ENCODE results near the gene BDH1. TPM values are rescaled to one million over a fixed set of nuclear protein-coding genes. Genes with fewer than 3 reads are reported as not detected.
A peak's percentile ranks its signal among the peaks of the same experiment; 100 is the strongest.

Gene BDH1
- total RNA-seq, 1 experiment from 2014 or later = 7.9 TPM

DNA sequence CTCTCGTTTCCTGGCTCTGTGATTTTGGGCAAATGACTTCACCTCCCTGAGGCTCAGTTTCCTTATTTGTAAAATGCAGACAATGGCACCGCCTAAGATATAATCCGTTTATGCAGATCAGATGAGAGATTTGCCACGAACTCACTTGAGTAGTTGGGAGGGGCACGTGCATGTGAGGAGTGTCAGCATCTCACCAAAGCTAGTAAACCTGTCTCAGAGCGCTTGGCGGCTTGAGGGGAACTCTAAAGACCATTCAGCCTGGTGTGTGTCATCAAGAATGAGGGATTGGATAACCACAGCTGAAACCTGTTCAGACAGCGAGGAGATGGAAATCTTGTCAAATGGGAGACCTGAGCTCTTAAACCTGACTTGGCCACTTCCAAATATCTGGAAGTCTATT, 48.7 kb downstream of the BDH1 start:
- Histone ChIP-seq H3K4me1 (replicated peaks) (peaks cover 27% of the 10 kb centered on the region), H3K27me3 (replicated peaks) (no peaks in the 10 kb centered on the region), H3K27ac (no peak overlapping the region), H3K9me3 (replicated peaks) (no peaks in the 10 kb centered on the region), H3K36me3 (no peaks in the 10 kb centered on the region), H3K4me3 (no peak overlapping the region)
- no peak for DNase-seq (ENCODE audit: low read depth in 1 of 2, low spot score in 2 of 2)

DNA sequence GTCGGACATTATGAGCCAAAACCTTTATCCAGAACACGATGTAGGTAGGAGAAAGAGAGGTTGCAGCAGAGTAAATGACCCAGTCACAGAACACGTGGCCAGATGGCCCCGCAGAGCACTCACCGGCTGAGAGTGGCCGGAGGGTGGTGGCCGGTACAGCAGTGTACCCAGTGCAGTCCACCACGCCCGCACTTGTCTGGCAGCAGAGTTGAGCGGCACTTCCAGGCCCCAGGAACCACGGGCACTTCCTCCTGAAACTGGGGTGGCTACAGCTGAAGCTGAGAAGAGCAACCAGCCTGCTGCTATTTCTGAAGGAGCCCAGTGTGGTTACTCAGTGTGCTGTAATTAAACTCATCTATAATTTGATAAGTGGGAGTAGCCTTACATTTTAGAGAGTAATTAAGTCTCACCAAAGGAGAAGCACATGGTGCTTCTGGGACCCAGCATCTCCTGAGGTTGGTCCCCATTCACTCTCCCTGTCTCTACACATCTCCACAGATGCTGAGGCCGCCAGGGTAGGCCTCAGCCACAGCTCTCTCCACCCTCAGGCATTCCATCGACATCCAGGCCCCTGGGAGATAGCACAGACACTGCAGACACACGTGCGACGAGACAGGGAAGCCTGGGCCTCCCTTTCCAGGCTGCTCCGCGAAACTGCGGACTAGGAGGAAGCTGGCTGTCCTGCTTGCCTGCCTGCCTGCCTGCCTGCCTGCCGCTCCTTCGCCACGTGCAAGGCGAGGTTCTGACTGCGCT, 49.8 kb downstream of the BDH1 start:
- H3K27me3 ChIP-seq (replicated peaks) = no peaks in the 10 kb centered on the region
- no peak overlapping the region for H3K27ac ChIP-seq
- no peak for DNase-seq (ENCODE audit: low read depth in 1 of 2, low spot score in 2 of 2)
- H3K36me3 ChIP-seq = no peaks in the 10 kb centered on the region
- H3K4me1 ChIP-seq (replicated peaks) = peaks cover 29% of the 10 kb centered on the region
- no peak overlapping the region for H3K4me3 ChIP-seq
- no peaks in the 10 kb centered on the region for H3K9me3 ChIP-seq (replicated peaks)

DNA sequence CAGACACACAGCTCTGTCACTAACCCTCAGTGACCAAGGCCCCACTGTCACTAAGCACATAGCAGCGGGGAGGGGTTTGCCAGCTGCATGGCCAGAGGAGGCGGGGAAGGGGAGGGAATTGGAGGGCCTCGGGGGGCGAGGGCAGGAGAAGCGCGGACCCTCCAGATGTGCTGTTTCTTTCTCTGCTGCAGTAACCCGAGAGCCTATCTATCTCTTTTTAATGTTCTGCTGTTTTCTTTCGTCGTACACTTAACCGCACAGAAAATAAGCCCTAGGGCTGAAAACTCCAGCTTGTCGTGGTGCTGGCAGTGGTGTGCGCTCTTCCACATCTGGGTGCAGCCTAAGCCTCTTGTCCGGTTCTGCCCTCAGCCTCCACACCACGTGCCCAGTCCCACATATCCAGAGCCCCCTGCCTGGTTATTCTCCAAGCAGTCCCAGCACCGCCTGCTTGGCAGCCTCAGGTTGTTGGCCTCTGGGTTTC, 51.1 kb downstream of the BDH1 start:
- no peaks in the 10 kb centered on the region for H3K9me3 ChIP-seq (replicated peaks)
- H3K27me3 ChIP-seq (replicated peaks) = no peaks in the 10 kb centered on the region
- no peak overlapping the region for H3K4me3 ChIP-seq
- no peak overlapping the region for H3K27ac ChIP-seq
- no peak for DNase-seq (ENCODE audit: low read depth in 1 of 2, low spot score in 2 of 2)
- peaks cover 25% of the 10 kb centered on the region for H3K4me1 ChIP-seq (replicated peaks)
- H3K36me3 ChIP-seq = no peaks in the 10 kb centered on the region

DNA sequence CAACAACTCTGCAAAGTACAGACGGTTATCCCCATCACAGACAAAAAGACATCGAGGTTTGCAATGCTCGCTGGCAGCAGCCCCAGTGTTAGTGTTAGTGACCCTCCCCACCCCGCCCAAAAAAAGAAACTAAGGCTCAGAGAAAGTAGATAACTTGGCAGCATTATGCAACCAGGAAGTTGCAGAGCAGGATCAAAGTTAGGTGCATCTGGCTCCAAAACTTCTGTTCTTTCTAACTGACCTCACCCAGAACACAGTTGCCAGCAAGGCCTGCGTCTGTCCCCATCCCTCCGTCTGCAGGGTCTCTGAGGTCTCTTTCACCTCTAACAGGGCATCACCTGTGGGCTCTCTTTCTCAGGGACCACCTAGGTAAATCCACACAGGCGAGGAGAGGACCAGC, 51.5 kb downstream of the BDH1 start:
- Histone ChIP-seq H3K9me3 (replicated peaks) (no peaks in the 10 kb centered on the region), H3K27me3 (replicated peaks) (no peaks in the 10 kb centered on the region), H3K4me3 (no peak overlapping the region), H3K27ac (no peak overlapping the region), H3K4me1 (replicated peaks) (peaks cover 26% of the 10 kb centered on the region), H3K36me3 (no peaks in the 10 kb centered on the region)
- no peak for DNase-seq (ENCODE audit: low read depth in 1 of 2, low spot score in 2 of 2)

DNA sequence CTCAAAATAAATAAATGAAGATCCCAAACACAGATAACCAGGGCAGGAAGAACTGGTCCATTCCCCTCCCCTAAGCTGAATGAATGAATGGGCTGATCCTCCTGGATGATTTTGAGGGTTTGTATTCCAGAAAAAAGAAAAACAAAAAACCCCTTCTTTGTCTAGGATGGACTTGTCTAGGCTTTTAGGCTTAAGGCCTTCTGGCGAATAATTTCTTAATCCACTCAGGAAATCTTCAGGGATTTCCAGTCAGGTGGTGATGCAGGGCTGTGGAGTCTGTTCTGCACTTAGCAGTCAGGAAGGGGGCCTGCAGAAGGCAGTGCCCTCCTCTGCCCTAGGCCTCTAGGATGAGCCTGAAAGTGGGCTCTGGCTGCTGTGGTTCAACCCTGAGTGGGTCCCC, 52.1 kb downstream of the BDH1 start:
- Histone ChIP-seq H3K36me3 (no peaks in the 10 kb centered on the region), H3K4me1 (replicated peaks) (peaks cover 29% of the 10 kb centered on the region), H3K9me3 (replicated peaks) (no peaks in the 10 kb centered on the region), H3K27ac (no peak overlapping the region), H3K27me3 (replicated peaks) (no peaks in the 10 kb centered on the region), H3K4me3 (no peak overlapping the region)
- no peak for DNase-seq (ENCODE audit: low read depth in 1 of 2, low spot score in 2 of 2)

DNA sequence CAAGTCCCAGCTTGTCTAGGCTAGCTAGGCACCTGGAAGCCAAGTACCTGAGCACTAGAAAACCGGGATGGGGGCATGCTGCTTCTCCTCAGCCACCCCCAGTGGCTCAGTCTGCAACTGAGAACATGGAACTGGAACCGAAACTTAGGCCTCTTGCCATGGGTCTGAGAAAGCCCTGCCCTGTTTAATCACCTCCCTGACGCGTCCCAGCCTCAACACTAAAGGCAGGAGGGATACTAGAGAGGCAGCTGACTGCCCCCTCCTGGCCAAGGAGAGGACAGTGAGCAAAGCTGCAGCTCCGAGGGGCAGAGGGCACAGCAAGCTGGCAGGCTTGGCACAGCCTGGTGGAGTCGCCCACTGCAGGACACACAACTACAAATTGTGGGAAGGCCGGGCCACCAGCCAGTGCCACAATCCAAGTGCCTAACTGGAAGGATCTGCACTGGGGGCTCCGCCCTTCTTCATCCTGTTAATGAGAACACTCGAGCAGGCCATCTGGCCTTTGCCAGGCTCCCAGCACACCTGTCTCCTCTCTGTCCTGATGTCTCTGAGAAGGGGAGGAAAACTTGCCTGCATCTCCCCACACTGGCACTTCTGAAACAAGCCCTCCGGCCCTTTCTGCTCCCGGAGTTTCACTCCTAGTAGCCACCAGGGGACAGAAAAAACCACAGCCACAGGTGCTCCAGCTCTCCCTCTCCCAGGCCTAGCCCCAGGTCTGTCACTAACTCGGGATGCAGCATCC, 53.7 kb downstream of the BDH1 start:
- no peak overlapping the region for H3K27ac ChIP-seq
- peak; percentile 61 to 73 for DNase-seq (ENCODE audit: low read depth in 1 of 2, low spot score in 2 of 2)

DNA sequence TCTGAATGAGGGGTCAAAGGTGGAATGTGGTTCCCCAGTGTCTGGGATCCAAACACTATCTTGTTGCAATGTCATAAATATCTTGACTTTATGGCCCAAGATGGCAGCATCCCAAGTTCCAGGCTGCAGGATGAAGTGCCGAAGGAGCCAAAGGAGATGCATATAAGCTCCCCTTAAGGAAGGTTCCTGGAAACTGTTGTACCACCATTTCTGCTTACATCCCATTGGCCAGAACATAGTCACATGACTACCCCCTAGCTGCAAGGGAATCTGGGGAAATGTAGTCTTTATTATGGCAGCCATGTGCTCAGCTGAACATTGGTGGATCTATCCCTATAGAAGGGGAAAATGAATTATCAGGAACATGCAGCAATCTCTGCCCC, 54.3 kb downstream of the BDH1 start:
- DNase-seq (ENCODE audit: low read depth in 1 of 2, low spot score in 2 of 2) = no peak
- H3K27ac ChIP-seq = no peak overlapping the region

More for the DNA sequence above, 53.7 kb downstream of the BDH1 start:
- Histone ChIP-seq H3K36me3 (no peaks in the 10 kb centered on the region), H3K27me3 (replicated peaks) (no peaks in the 10 kb centered on the region), H3K4me3 (no peak overlapping the region), H3K4me1 (replicated peaks) (peaks cover 29% of the 10 kb centered on the region), H3K9me3 (replicated peaks) (no peaks in the 10 kb centered on the region)

DNA sequence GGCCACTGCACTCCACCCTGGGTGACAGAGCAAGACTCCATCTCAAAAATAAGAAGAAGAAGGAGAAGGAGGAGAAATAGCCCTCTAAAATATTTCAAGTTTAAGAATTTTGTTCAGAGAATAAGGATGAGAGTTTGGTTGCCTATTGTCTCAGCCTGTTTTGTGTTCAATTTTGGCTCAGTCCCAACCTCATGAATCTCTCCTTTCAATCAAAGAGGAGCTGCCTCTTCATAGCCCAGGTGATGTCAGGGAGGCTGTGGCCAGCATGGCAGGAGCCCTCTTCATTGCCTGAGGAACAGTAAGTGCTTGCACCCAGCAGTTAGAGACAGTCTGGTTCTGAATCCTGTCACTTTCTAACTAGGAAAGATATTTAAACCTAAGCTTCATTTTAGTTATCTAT, 55.0 kb downstream of the BDH1 start:
- Histone ChIP-seq H3K9me3 (replicated peaks) (no peaks in the 10 kb centered on the region), H3K36me3 (no peaks in the 10 kb centered on the region), H3K4me1 (replicated peaks) (peaks cover 41% of the 10 kb centered on the region), H3K27me3 (replicated peaks) (no peaks in the 10 kb centered on the region), H3K4me3 (no peak overlapping the region), H3K27ac (no peak overlapping the region)
- DNase-seq (ENCODE audit: low read depth in 1 of 2, low spot score in 2 of 2) = no peak

More for the DNA sequence above, 54.3 kb downstream of the BDH1 start:
- H3K4me1 ChIP-seq (replicated peaks) = peaks cover 34% of the 10 kb centered on the region
- no peaks in the 10 kb centered on the region for H3K36me3 ChIP-seq
- no peak overlapping the region for H3K4me3 ChIP-seq
- H3K27me3 ChIP-seq (replicated peaks) = no peaks in the 10 kb centered on the region
- H3K9me3 ChIP-seq (replicated peaks) = no peaks in the 10 kb centered on the region

DNA sequence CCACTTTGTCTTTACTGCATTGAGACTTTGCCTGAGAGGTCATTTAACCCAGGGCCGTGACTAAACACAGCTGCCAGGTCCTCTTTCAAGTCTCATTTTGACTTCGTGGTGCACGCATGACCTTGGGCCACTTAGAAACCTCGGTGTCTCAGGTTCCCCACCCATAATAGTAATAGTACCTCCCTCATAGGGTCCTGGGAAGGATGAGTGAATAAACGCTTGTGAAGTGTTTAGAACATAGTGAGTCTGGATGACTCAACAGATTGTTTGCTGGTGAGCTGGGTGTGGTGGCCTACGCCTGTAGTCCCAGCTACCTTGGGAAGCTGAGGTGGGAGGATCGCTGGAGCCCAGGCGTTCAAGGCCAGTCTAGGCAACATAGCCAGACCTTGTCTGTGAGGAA, 56.3 kb downstream of the BDH1 start:
- Histone ChIP-seq H3K27ac (peak overlapping the region; percentile 83), H3K27me3 (replicated peaks) (no peaks in the 10 kb centered on the region), H3K4me3 (no peak overlapping the region), H3K36me3 (no peaks in the 10 kb centered on the region), H3K9me3 (replicated peaks) (no peaks in the 10 kb centered on the region), H3K4me1 (replicated peaks) (peaks cover 54% of the 10 kb centered on the region)
- peak; percentile 79 to 84 for DNase-seq (ENCODE audit: low read depth in 1 of 2, low spot score in 2 of 2)

DNA sequence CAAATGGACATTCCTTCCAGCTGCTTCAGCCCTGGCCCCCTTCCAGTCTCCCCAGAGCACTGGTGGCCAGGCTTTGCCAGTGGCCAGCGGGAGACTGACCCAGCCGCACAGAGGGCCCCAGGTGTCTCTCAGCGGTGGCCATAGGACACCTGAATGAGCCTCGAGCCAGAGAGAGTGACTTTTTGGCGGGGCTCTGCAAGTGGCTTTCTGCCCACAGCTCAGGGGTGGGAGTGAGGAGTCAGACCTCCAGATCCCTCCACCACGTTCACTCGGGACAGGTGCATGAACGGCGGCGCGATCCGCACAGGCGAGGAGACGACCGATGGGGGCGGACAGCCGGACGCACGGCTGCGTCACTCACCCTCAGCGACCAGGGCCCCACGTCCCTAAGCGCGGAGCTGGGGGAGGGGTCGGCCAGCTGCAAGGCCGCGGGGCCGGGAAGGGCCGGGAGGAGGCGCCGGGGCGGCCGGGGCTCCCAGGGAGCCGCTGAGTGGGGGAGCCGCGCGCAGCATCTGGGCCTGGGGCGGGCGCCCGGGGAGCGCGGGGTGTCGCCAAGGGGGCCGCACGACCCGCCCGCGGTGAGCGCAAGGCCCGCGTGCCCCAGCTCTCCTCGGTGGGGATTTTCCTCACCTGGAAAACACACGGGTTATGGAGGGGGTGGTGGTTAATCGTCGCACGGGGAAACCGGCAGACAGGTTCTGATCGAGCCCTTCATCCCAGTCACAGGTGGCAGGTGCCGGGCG, 57.1 kb downstream of the BDH1 start:
- H3K9me3 ChIP-seq (replicated peaks) = no peaks in the 10 kb centered on the region
- H3K36me3 ChIP-seq = no peaks in the 10 kb centered on the region
- no peak for DNase-seq (ENCODE audit: low read depth in 1 of 2, low spot score in 2 of 2)
- H3K4me1 ChIP-seq (replicated peaks) = peaks cover 61% of the 10 kb centered on the region
- H3K27me3 ChIP-seq (replicated peaks) = no peaks in the 10 kb centered on the region
- H3K4me3 ChIP-seq = no peak overlapping the region
- H3K27ac ChIP-seq = peak overlapping the region; percentile 83

DNA sequence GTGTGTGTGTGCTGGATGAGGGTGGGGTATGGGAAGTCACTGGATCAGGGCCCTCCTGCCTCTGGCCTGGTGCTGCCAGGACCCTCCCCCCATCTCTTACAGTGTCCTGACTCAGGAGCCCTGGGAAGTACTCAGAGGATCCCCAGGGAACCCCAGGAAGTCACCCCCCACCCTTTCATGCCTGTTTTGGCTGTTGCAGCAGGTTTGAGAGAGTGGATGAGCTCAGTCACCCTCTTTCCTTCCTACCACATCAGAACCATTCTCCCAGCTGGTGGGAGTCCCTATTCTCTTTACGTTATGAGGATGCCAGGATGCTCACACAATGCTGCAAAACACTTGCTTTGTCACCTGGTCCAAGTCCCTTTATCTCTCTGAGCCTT, 59.0 kb downstream of the BDH1 start:
- no peak for DNase-seq (ENCODE audit: low read depth in 1 of 2, low spot score in 2 of 2)
- Histone ChIP-seq H3K4me3 (no peak overlapping the region), H3K36me3 (no peaks in the 10 kb centered on the region), H3K27me3 (replicated peaks) (no peaks in the 10 kb centered on the region), H3K27ac (peak overlapping the region; percentile 94; the same call in 1 of the 2 replicates), H3K4me1 (replicated peaks) (peaks cover 76% of the 10 kb centered on the region), H3K9me3 (replicated peaks) (no peaks in the 10 kb centered on the region)

DNA sequence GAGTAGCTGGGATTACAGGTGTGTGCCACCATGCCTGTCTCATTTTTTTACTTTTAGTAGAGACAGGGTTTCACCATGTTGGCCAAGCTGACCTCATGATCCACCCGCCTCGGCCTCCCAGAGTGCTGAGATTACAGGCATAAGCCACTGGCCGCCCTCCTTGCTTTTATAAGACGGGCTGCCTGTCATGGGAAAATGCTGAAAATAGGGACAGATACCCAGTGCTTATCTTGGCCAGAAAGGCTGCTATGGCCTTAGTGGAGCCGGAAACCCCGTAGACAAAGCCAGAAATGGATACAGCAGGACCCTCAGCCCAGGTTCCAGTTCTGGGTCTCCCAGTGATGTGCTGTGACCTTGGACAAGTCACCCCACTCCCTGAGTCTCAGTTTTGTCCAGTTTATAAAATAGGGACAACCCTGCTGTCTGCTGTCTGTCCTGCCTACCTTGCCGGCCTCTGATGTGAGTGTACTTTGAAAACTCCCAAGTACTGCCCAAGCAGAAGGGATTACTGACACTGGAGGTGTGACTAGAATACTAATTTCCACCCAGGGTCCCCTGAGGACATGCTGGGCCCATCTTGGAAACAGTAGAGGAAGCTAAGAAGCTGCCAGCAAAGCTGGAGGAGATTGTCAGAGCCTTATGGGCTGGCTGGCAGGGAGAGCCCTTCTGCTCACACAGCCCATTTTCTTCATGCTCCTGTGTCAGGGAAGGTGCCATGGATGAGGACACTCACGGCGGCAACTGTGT, 59.6 kb downstream of the BDH1 start:
- no peak for DNase-seq (ENCODE audit: low read depth in 1 of 2, low spot score in 2 of 2)
- no peaks in the 10 kb centered on the region for H3K9me3 ChIP-seq (replicated peaks)
- no peaks in the 10 kb centered on the region for H3K36me3 ChIP-seq
- H3K27me3 ChIP-seq (replicated peaks) = no peaks in the 10 kb centered on the region
- peak overlapping the region; percentile 94 for H3K27ac ChIP-seq
- H3K4me1 ChIP-seq (replicated peaks) = peaks cover 76% of the 10 kb centered on the region
- H3K4me3 ChIP-seq = no peak overlapping the region

DNA sequence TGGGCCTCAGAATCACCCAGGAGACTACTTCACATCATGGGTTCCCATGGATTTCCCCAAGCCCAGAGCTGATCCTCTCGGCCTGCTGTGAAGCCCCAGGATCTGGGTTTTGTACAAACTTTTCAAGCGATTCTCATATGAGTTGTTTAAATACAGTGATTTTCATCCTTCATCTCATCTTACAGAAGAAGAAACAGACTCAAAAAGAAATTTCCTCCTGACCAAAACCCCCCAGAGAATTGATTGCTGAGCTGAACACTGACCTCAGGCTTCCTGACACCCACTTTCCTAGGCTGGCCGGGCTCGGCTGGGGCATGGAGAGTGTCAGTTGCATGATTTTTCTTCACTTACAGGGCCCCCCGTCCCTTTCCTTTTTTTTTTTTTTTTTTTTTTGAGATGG, 60.3 kb downstream of the BDH1 start:
- H3K4me1 ChIP-seq (replicated peaks) = peaks cover 78% of the 10 kb centered on the region
- no peaks in the 10 kb centered on the region for H3K9me3 ChIP-seq (replicated peaks)
- DNase-seq (ENCODE audit: low read depth in 1 of 2, low spot score in 2 of 2) = no peak
- no peaks in the 10 kb centered on the region for H3K36me3 ChIP-seq
- H3K27me3 ChIP-seq (replicated peaks) = no peaks in the 10 kb centered on the region
- H3K27ac ChIP-seq = peak overlapping the region; percentile 94
- H3K4me3 ChIP-seq = no peak overlapping the region

Measured in SJSA1 (cell line).